SU-DHL-6 (cell line): ENCODE results near the gene FBXO15.

Source experiments
- H2AFZ ChIP-seq: fragments of 200-600 bp; sonication (generic); 2 replicates; pipeline ENCODE4 v1.6.1; 2014; ENCODE audit warnings: low read depth, mild to moderate bottlenecking, moderate library complexity, mixed read lengths, antibody characterized with exemption, low read length; ENCODE audit not compliant: severe bottlenecking
- H3F3A ChIP-seq: fragments of 200-600 bp; shearing (Covaris generic); 2 replicates; pipeline ENCODE4 v1.6.0; 2016; ENCODE audit warnings: antibody characterized with exemption, mild to moderate bottlenecking; ENCODE audit not compliant: insufficient read depth
- H3K27ac ChIP-seq: fragments of 200-600 bp; sonication (generic); 2 replicates; pipeline ENCODE4 v1.5.1; 2016; ENCODE audit warnings: low read depth, mild to moderate bottlenecking, low read length, moderate library complexity, mixed read lengths
- H3K27me3 ChIP-seq: fragments of 200-600 bp; sonication (generic), shearing (Covaris generic); 2 replicates; pipeline ENCODE4 v1.6.0; 2014; ENCODE audit warnings: mild to moderate bottlenecking, low read length
- H3K36me3 ChIP-seq: fragments of 200-600 bp; sonication (generic); 2 replicates; pipeline ENCODE4 v1.6.1; 2014; ENCODE audit warnings: mild to moderate bottlenecking, low read length, mixed read lengths
- H3K4me2 ChIP-seq: fragments of 300-600, 200-600 bp; shearing (Covaris generic), sonication (generic); 2 replicates; pipeline ENCODE4 v1.6.0; 2014; ENCODE audit warnings: low read length, low read depth, mild to moderate bottlenecking; ENCODE audit not compliant: poor library complexity, severe bottlenecking
- H3K4me3 ChIP-seq: fragments of 200-600 bp; sonication (generic); 2 replicates; pipeline ENCODE4 v1.5.1; 2014; ENCODE audit warnings: antibody characterized with exemption, low read length, mild to moderate bottlenecking, mixed read lengths; ENCODE audit not compliant: insufficient read depth, poor library complexity, severe bottlenecking
- H3K79me2 ChIP-seq: fragments of 200-600 bp; sonication (generic); 2 replicates; pipeline ENCODE4 v1.6.1; 2014; ENCODE audit warnings: mild to moderate bottlenecking, low read length, moderate library complexity; ENCODE audit not compliant: insufficient read depth
- H3K9ac ChIP-seq: fragments of 200-600 bp; sonication (generic); 2 replicates; pipeline ENCODE4 v1.7.0; 2014; ENCODE audit warnings: mild to moderate bottlenecking, low read length
- H3K9me2 ChIP-seq: fragments of 200-600 bp; sonication (generic); replicated peaks from 2 replicates; pipeline ENCODE4 v1.6.1; 2014; ENCODE audit warnings: low read length; ENCODE audit not compliant: insufficient read depth
- H3K9me3 ChIP-seq: fragments of 200-600 bp; sonication (generic); 2 replicates; pipeline ENCODE4 v1.6.1; 2014; ENCODE audit warnings: low read length, mixed read lengths; ENCODE audit not compliant: insufficient read depth
- H4K20me1 ChIP-seq: fragments of 200-600 bp; sonication (generic); 2 replicates; pipeline ENCODE4 v1.6.1; 2014; ENCODE audit warnings: low read depth, mild to moderate bottlenecking, antibody characterized with exemption, low read length, moderate library complexity, mixed read lengths
- EZH2phosphoT487 ChIP-seq: fragments of 200-600 bp; sonication (generic), shearing (Covaris generic); conservative IDR thresholded peaks from 2 replicates; pipeline ENCODE4 v1.6.1; 2018; ENCODE audit warnings: mild to moderate bottlenecking, antibody characterized with exemption, low read length, moderate library complexity, mixed read lengths
- TF ChIP-seq, protein P1 (sequence below): fragments of 200-600 bp; sonication (generic); IDR thresholded peaks from one replicate; pipeline ENCODE4 v1.5.1; 2017; ENCODE audit warnings: antibody characterized with exemption, mild to moderate bottlenecking, low read length, moderate library complexity; ENCODE audit not compliant: insufficient read depth, poor library complexity, severe bottlenecking

FBXO15 gene

DNA sequence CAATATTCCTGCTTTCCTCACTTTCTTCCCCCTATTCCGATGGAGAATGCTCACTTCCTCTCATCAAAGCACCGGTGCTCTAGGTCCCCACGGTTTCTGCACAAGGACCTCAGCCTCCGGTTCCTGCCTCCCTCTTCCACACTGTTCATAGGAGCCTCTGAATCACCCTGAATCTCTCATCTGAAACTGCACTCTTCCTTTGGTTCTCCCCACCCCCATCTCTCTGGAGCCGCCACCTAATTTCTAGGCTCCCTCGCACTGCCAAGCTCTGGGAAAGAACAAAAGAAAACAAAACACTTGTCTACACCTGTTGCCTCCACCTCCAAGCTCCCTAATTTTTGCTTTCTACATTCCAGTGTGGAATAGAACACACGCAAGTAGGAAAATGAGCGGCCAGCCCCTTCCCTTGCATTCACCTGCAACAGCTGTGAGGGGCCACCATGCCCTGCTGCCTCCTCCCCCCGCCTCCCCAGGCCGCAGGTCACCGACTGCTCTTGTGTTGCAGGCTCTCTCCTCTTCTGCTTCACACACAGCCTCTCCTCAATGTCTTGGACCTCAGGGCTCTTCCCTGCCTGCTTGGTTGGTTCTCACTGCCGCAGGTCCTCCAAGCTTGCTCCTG, 9.6 kb downstream of the FBXO15 start:
- Histone ChIP-seq H3K9me3 (no peaks in the 10 kb centered on the region), H3K79me2 (no peaks in the 10 kb centered on the region), H4K20me1 (no peaks in the 10 kb centered on the region), H3F3A (no peaks in the 10 kb centered on the region), H3K36me3 (no peaks in the 10 kb centered on the region), H3K4me2 (no peak overlapping the region), H3K27me3 (no peaks in the 10 kb centered on the region), H3K9me2 (no peaks in the 10 kb centered on the region), H2AFZ (no peak overlapping the region), H3K27ac (no peak overlapping the region), H3K4me3 (no peak overlapping the region), H3K9ac (no peak overlapping the region)
- no peak for TF ChIP-seq EZH2phosphoT487
- TF ChIP-seq, protein P1, sequence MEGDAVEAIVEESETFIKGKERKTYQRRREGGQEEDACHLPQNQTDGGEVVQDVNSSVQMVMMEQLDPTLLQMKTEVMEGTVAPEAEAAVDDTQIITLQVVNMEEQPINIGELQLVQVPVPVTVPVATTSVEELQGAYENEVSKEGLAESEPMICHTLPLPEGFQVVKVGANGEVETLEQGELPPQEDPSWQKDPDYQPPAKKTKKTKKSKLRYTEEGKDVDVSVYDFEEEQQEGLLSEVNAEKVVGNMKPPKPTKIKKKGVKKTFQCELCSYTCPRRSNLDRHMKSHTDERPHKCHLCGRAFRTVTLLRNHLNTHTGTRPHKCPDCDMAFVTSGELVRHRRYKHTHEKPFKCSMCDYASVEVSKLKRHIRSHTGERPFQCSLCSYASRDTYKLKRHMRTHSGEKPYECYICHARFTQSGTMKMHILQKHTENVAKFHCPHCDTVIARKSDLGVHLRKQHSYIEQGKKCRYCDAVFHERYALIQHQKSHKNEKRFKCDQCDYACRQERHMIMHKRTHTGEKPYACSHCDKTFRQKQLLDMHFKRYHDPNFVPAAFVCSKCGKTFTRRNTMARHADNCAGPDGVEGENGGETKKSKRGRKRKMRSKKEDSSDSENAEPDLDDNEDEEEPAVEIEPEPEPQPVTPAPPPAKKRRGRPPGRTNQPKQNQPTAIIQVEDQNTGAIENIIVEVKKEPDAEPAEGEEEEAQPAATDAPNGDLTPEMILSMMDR, result no peak

DNA sequence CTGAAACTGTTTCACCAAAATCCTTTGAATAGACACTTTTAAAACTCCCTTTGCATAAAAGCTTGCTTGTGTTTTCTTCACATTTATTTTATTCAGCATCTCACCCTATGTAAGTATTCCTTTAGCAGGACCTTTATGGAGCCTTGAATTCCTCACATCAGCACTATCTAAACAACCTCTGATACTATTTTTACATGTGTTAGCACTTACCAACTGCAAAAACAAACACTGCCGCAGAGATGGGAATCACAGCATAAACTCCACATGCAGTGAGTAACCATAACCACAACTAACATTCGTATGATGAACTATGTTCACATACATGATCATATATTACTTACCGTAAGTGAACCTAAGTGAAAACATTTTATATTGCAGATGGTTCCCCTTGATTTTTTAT, 15.4 kb downstream of the FBXO15 start:
- no peaks in the 10 kb centered on the region for H4K20me1 ChIP-seq
- no peaks in the 10 kb centered on the region for H3K9me3 ChIP-seq
- no peak overlapping the region for H3K4me2 ChIP-seq
- H3F3A ChIP-seq, result no peaks in the 10 kb centered on the region
- TF ChIP-seq EZH2phosphoT487, result no peak
- TF ChIP-seq, protein P1, result no peak
- H3K27me3 ChIP-seq, result no peaks in the 10 kb centered on the region
- no peak overlapping the region for H3K4me3 ChIP-seq
- H3K27ac ChIP-seq, result no peak overlapping the region
- H2AFZ ChIP-seq, result no peak overlapping the region
- H3K36me3 ChIP-seq, result no peaks in the 10 kb centered on the region
- H3K79me2 ChIP-seq, result no peaks in the 10 kb centered on the region
- no peak overlapping the region for H3K9ac ChIP-seq
- no peaks in the 10 kb centered on the region for H3K9me2 ChIP-seq

DNA sequence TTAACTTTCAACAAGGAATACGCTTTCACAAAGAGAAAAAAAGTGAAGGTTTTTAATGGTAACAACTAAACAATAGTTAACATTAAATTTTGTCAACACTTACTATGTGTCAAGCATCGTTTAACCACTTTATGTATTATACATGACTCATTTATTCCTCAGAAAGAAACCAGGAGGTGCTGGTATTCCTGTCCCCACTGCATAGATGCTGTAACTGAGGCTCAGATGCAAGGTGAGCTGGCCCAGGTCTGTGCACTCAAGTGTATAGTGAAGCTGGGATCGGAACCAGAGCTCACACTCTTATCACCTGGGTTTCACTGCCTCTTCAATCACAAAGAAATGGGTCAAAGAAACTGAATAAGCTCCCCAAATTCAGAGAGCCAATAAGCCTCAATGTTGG, 16.5 kb downstream of the FBXO15 start:
- no peak overlapping the region for H3K4me3 ChIP-seq
- H3K9ac ChIP-seq, result no peak overlapping the region
- H3K36me3 ChIP-seq, result no peaks in the 10 kb centered on the region
- no peaks in the 10 kb centered on the region for H4K20me1 ChIP-seq
- H3K9me2 ChIP-seq, result no peaks in the 10 kb centered on the region
- no peaks in the 10 kb centered on the region for H3K9me3 ChIP-seq
- no peaks in the 10 kb centered on the region for H3K79me2 ChIP-seq
- TF ChIP-seq, protein P1, result no peak
- no peak for TF ChIP-seq EZH2phosphoT487
- H3K27ac ChIP-seq, result no peak overlapping the region
- H2AFZ ChIP-seq, result no peak overlapping the region
- no peaks in the 10 kb centered on the region for H3F3A ChIP-seq
- no peak overlapping the region for H3K4me2 ChIP-seq
- H3K27me3 ChIP-seq, result no peaks in the 10 kb centered on the region
